NCI-H1417 (cell line): ENCODE results near the gene MPPED2.

ENCODE experiments used
- DNase-seq, 3 experiments: peaks; one replicate each; lab custom pipeline; 2025; lab: John Stamatoyannopoulos, UW

MPPED2 gene

DNA sequence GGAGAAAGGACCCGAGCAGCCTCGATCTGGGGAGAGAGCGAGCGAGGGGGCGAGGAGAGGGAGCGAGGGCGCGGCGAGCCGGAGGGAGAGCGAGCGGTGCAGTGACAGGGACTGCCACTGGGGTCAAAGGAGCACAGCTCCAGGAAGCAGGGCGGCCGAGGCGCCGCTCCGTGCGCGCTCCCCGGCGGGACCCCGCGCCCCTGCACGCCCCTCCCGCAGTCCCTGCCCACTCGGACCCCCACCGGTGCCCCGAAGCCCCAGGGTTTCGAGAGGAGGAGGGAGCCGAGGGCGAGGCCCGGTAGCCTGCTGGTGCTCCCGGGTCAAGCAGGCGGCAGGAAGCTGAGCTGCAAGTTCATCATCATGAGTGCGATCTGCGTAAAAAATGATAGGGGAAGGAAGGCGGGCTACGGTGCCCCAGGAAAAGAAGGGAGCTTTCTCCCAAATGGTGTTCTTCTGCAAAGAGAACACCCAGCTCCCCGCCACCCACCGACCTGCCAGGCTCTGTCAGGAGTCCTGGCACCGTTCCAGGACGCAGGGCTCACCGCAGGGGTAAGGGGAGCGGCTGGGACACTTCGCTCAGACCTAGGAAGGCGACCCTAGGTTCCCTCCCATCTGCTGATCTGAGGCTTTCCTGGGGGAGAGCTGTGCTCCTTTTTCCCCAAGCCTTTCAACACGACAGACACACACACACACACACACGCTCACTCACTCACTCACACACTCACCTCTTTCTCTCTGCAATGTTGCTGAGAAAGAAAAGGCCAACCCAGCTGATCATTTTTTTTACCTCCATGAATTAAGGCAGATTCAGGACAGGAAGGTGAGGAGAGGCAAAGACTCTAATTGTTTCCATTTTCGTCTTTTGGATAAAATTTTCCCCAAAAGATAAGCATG, at the start of gene MPPED2:
Gene MPPED2 (minus strand): TSS at position 103 of the 894 bp plus-strand sequence. CDS start 5,980 bp downstream, outside the sequence.
- peak; percentile 68 to 83 (median 82) for DNase-seq

GRCh38 chr11:30635401-30635989, 49.3 kb upstream of the MPPED2 start:
- DNase-seq: peak in 2 of 3 experiments; percentile 14 to 81

- peak; percentile 64 to 92 (median 91) for DNase-seq
Observed at GRCh38 chr11:30631148-30631547, 45.0 kb upstream of the MPPED2 start.

DNA sequence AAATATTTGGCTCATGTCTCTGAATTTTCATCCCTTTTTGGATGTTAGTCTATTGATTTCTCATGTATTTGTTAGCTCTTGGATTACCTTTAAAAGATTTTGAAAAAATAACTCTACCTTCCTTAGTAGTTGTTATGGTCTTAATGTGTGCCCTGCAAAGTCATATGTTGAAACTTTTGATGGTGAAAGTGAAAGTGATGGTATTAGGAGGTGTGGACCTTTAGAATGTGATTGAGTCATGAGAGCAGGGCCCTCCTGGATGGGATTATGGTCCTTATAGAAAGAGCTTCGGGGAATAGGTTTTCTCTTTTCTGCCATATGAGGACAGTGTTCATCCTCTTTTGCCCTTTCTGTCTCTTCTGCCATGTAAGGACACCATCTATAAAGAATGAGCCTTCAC, 33.6 kb upstream of the MPPED2 start:
- no peak for DNase-seq

- no peak for DNase-seq
Observed at GRCh38 chr11:30617762-30618161, 31.6 kb upstream of the MPPED2 start.

- DNase-seq: no peak
Observed at GRCh38 chr11:30610628-30611027, 24.5 kb upstream of the MPPED2 start.

GRCh38 chr11:30608534-30608933, 22.4 kb upstream of the MPPED2 start:
- no peak for DNase-seq

DNA sequence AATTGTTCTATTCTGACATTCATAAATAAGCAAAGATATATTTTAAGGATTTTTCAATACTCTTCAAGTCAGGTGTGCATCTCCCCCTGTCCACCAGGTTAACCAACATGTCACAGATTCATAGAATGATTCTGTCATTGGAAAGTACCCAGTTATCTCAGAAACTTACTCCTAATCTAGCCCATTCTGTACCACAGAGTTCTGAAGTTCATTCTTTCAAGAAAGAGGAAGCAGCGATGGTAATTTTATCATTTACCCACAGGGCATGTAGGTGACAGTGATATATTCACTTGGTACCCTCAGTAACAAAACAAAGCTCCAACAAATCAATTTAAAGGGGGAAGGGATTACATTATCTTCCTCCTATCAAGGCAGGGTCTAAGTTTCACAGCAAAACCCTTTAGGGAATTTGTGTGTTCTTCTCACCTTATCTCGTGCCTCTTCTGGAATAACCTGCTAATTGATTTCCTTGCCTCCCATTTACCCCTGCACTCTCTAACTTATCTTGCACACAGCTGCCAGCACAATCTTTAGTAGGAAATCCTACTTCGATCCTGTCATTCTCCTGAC, 19.0 kb upstream of the MPPED2 start:
- no peak for DNase-seq

- DNase-seq: no peak
Observed at GRCh38 chr11:30603357-30603756, 17.2 kb upstream of the MPPED2 start.

DNA sequence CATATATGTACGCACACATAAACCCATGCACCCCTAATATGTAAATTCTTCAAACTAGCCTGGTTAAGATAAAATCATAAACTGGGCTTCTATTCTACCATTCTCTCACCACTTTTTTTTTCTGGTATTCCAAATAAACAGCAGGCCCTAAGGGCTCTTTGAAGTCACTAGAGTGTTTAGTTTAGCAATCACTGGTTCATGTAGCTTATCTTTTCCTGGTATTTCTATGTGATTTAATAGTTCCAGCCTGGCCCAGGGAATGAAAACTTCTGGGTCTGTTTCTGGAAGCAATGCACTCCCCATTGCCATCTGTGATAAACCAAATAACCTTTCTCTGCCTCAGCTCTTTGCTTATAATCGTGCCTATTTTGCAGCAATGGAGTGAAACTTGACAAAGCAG, 10.7 kb upstream of the MPPED2 start:
- no peak for DNase-seq

GRCh38 chr11:30595934-30596333, 9.8 kb upstream of the MPPED2 start:
- no peak for DNase-seq

- DNase-seq: no peak
Observed at GRCh38 chr11:30594646-30595411, 8.7 kb upstream of the MPPED2 start.

GRCh38 chr11:30587269-30587812, 1.2 kb upstream of the MPPED2 start:
- DNase-seq: peak in 1 of 3 experiments; percentile 25

DNA sequence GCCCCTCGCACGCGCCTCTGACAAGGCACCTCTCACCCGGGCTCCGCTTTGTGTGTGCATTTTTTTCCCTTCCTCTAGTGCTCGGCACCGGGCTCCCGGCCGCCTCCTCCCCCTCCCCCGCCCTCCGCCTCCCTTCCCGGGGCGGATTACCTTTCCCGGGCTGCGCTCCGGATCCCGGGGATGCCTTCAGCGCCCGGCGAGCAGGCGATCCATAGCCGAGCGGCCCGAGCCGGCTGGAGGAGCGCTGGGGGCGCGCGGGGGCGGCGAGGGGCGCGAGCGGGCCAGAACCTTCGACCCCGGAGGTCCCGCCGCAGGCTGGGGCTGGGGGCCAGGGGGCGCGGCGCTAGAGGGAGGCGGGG, 282 bp downstream of the MPPED2 start:
- peak; percentile 68 to 82 (median 80) for DNase-seq

GRCh38 chr11:30585125-30585891, 845 bp downstream of the MPPED2 start:
- peak; percentile 54 to 72 (median 69) for DNase-seq

GRCh38 chr11:30583476-30584280, 2.5 kb downstream of the MPPED2 start:
- no peak for DNase-seq

GRCh38 chr11:30582726-30583125, 3.4 kb downstream of the MPPED2 start:
- no peak for DNase-seq

- DNase-seq: no peak
Observed at GRCh38 chr11:30581675-30582074, 4.5 kb downstream of the MPPED2 start.

DNA sequence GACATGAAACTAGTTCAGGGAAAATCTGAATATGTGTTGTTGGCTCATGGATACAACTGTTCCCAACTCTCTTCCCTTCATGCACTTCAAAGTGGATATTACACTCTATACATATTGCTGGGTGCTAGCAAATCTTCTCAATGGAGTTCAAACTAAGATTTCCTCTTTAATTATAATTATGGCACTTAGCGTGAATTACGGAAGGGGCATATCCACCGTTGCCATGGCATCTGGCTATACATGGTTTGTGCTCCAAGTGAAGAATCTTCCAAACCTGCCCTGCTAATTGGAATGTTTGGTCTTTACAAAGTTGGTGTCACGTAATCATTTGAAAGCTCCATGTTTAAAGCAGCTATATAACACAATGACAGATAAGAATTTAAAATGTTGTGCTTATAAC, 5.6 kb downstream of the MPPED2 start:
- DNase-seq: peak in 1 of 3 experiments; percentile 25
